Heart right ventricle (tissue), 16 donors: ENCODE measurements around the gene ZMAT3. TPM values are rescaled to one million over a fixed set of nuclear protein-coding genes. Genes with fewer than 3 reads are reported as not detected.

ENCODE experiments used
- ATAC-seq, 8 donors: fragments of 200-7000 bp; cut with Tn5 transposase; one replicate each; pipeline ENCODE4 v1.9.1; 2020; ENCODE audit warnings: mild to moderate bottlenecking in 8 of 8, moderate library complexity in 8 of 8, moderate number of reproducible peaks in 1 of 8
- DNase-seq, 2 donors: peaks; one replicate each; pipeline ENCODE4 v3.0.0-alpha.2; 2020
- H3K27ac ChIP-seq, 10 donors: fragments of 200-600 bp; sonication (generic) in 2 of 10; one replicate each; pipeline versions ENCODE4 v1.5.0 to v1.8.0; 2020 to 2022; ENCODE audit warnings: mild to moderate bottlenecking in 3 of 10
- H3K27me3 ChIP-seq, 7 donors: fragments of 200-600 bp; one replicate each; pipeline ENCODE4 v1.8.0; 2021 to 2022; ENCODE audit warnings: mild to moderate bottlenecking in 2 of 7
- H3K36me3 ChIP-seq, 9 donors: fragments of 200-600 bp; sonication (generic) in 1 of 9; one replicate each; pipeline versions ENCODE4 v1.5.0 to v1.8.0; 2020 to 2022; ENCODE audit warnings: mild to moderate bottlenecking in 2 of 9
- H3K4me1 ChIP-seq, 9 donors: fragments of 200-600 bp; sonication (generic) in 1 of 9; one replicate each; pipeline versions ENCODE4 v1.5.0 to v1.8.0; 2020 to 2022; ENCODE audit warnings: mild to moderate bottlenecking in 4 of 9
- H3K4me3 ChIP-seq, 10 donors: fragments of 200-600 bp; sonication (generic) in 2 of 10; one replicate each; pipeline versions ENCODE4 v1.5.0 to v1.8.0; 2020 to 2022; ENCODE audit warnings: mild to moderate bottlenecking in 7 of 10, moderate library complexity in 2 of 10
- H3K9me3 ChIP-seq, 11 donors: fragments of 200-600 bp in 10 of 11; sonication (generic) in 2 of 11; one replicate each; pipeline versions ENCODE4 v1.5.0 to v1.8.0; 2013 to 2022; ENCODE audit warnings: mild to moderate bottlenecking in 2 of 11, control low read depth in 1 of 11, moderate library complexity in 1 of 11
- WGBS, 2 donors: extraction: QIAGEN DNeasy Blood & Tissue Kit; methylation state at CpG; one replicate each; pipeline ENCODE4 v1.1.7; 2013; ENCODE audit warnings: inconsistent platforms in 1 of 2; 5-methylcytosine and 5-hydroxymethylcytosine counted together
- intact Hi-C, 10 donors: fragments of 100-400 bp; cut with DNase I; formaldehyde crosslinking; loops; one replicate each; pipeline versions ENCODE4 v1.11.1 to v1.14.2; 2022
- polyA plus RNA-seq, 2 donors: library from polyadenylated mRNA; stranded (reverse); fragments of 200-250 nt; gene quantifications; one replicate each; pipeline ENCODE4 v1.2.3, GENCODE V29; 2013
- total RNA-seq, 10 donors: library from RNA; stranded (reverse); fragmentation: NEBNext Ultra II Directional in 3 of 10; extraction: Animal tissue kit (Norgen Biotek cat#: 25700) in 3 of 10; gene quantifications; one replicate each; pipeline versions ENCODE4 v1.2.1 to v1.2.4, GENCODE V29; 2021 to 2023
- TF ChIP-seq, protein P1 (sequence below), 9 donors: fragments of 200-600 bp; sonication (generic) in 2 of 9; IDR thresholded peaks; one replicate each; pipeline versions ENCODE4 v1.5.0 to v1.8.0; 2021 to 2022; ENCODE audit warnings: antibody characterized with exemption in 9 of 9, mild to moderate bottlenecking in 5 of 9, moderate library complexity in 1 of 9
- donor health status: Arrhythmogenic right ventricular cardiomyopathy.
- donor health status: ischemic (EF 13 %, LVEDD 7.1; RV severe dilation, severe dysfunction).
- donor health status: healthy with polysubstance abuse.
- donor health status: DM: no; HTN: yes; CAD: no.
- donor health status: DM: no; HTN: no; CAD: no.
- donor health status: ischemic (EF 25% LVEDD 6.9; RV normal size, moderate dysfunction).
- donor health status: ischemic (EF 25% LVEDD 5.7; RV mildly dilated, moderate dysfunction).
- donor health status: healthy.
- donor health status: DM: yes; HTN: yes; CAD: no.
- donor health status: Ischemic cardiomyopathy.
- donor health status: ischemic (EF 35%, LVEDD 5.7; RV mildly dilated, moderate dysfunction).
- donor health status: nonischemic (EF 11% LVEDD 7.7; RV severe dilation, severe dysfunction).
- donor health status: DM: yes; HTN: yes; CAD: no.
- donor health status: PGD.
- donor health status: ischemic (EF 29% LVEDD 5.4; RV normal size, mild dysfunction).
- donor health status: nonischemic (EF 23%, LVEDD 6.1; RV moderate dilation, normal function).

Gene ZMAT3
- total and polyA plus RNA-seq, 12 donors, result 1.8 to 18.2 (median 12.6) TPM

DNA sequence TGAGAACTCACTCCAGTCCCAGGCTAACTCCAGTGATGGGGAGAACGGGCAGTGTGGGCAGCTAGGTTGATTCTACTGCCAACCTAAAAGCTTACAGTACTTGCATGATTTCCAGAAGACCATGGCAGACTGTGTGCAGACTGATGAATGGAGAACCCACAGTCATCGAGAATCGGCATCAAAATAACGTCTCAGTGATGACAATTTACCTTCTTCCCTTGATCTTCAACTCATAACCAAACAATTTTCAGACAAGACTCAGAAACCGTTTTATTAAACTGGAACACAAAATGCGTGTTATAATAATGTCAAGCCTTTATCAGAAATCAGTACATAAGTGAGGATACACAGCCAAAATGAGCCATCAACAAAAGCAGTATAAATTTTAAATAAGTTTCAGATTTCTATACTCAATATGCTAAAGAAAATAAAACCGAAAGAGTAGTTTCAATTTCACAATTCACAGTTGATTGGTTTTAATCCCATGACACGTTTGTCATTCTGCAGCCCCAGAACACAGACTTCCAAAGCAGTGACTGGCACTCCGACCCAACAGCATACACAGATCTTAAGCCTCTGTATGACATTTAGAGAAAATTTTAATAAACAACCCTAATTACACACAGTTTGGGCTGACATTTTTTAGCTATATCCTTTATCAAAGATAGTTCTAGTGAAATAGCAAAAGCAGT is 54.5 kb downstream of the ZMAT3 start:
- WGBS, 2 donors, result 88 to 89% methylated on average over 9 of the region's 9 CpGs
- TF ChIP-seq, protein P1, sequence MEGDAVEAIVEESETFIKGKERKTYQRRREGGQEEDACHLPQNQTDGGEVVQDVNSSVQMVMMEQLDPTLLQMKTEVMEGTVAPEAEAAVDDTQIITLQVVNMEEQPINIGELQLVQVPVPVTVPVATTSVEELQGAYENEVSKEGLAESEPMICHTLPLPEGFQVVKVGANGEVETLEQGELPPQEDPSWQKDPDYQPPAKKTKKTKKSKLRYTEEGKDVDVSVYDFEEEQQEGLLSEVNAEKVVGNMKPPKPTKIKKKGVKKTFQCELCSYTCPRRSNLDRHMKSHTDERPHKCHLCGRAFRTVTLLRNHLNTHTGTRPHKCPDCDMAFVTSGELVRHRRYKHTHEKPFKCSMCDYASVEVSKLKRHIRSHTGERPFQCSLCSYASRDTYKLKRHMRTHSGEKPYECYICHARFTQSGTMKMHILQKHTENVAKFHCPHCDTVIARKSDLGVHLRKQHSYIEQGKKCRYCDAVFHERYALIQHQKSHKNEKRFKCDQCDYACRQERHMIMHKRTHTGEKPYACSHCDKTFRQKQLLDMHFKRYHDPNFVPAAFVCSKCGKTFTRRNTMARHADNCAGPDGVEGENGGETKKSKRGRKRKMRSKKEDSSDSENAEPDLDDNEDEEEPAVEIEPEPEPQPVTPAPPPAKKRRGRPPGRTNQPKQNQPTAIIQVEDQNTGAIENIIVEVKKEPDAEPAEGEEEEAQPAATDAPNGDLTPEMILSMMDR (IDR thresholded peaks at IDR 0.05), result no peak
- Histone ChIP-seq H3K27ac (no peak overlapping the region), H3K4me3 (no peak overlapping the region), H3K9me3 (no peaks in the 10 kb centered on the region), H3K27me3 (no peaks in the 10 kb centered on the region), H3K4me1 (peaks cover 0 to 15% (median 10%) of the 10 kb centered on the region in 9 donors), H3K36me3 (peaks cover 0 to 8% (median 0%) of the 10 kb centered on the region in 9 donors)
- DNase-seq, result no peak
- ATAC-seq, result no peak
- intact Hi-C loops, result loop anchor here in 8 of 10 donors (5.0 to 10.0 kb wide), 8 partner anchors 55 to 540 kb away; partner anchors contain the start of genes PIK3CA (in 3 of the 8), ZMAT3 (in 1 of the 8) and ZNF639 (in 1 of the 8)

DNA sequence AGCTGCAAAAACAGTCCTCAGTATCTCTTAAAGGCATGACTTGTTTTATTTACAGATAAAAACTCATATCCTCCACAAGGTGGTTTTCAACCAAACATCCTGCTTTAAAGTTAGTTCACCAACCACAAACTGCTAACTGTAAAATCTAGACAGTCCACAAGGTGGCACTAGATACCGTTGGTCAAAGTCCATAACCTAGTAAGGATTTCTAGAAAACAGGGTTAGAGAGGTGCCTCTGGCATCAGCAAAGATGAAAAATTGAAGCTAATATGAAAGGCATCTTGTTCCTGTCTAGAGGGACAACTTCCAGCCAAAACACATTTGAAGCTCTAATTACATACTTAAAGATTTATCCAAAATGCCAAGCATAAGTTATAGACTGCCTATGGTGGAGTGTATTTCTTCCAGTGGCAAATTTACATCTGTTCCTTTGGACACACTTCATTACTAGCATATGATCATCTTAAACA is 56.0 kb downstream of the ZMAT3 start:
- intact Hi-C loops, result loop anchor here in 9 of 10 donors (1.0 to 10.0 kb wide), 11 partner anchors 57 to 542 kb away; partner anchors contain the start of genes PIK3CA (in 3 of the 9), ZMAT3 (in 1 of the 9) and ZNF639 (in 1 of the 9)
- H3K27ac ChIP-seq, result no peak overlapping the region
- peaks cover 0 to 11% (median 10%) of the 10 kb centered on the region in 9 donors for H3K4me1 ChIP-seq
- TF ChIP-seq, protein P1 (IDR thresholded peaks at IDR 0.05), result peak; percentile 67 to 93 (median 87)
- no peaks in the 10 kb centered on the region for H3K9me3 ChIP-seq
- 0% methylated on average over 1 of the region's 1 CpG for WGBS, 2 donors
- ATAC-seq (peak in 6 of 8 donors; percentile 55 to 83 (median 72)), DNase-seq (peak in 1 of 2 donors; percentile 56)
- H3K4me3 ChIP-seq, result no peak overlapping the region
- peaks cover 0 to 8% (median 0%) of the 10 kb centered on the region in 9 donors for H3K36me3 ChIP-seq
- H3K27me3 ChIP-seq, result no peaks in the 10 kb centered on the region

DNA sequence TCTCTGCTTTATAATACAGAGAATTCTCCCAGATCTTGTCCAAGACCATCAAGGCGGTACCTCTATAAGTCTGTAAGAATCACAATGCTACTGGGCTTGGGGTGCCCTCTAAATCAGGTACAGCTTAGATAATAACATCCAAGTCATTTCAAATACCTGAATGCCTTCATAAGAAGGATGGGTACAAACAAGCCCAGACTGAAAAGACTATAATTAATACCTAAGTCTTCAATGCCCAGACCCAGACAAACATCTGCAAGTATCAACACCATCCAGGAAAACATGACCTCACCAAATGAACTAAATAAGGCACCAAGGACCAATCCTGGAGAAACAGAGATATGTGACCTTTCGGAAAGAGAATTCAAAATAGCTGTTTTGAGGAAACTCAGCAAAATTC is 65.9 kb downstream of the ZMAT3 start:
- ATAC-seq (no peak), DNase-seq (no peak)
- Histone ChIP-seq H3K36me3 (peaks cover 0 to 14% (median 0%) of the 10 kb centered on the region in 9 donors), H3K9me3 (peaks cover 0 to 12% (median 0%) of the 10 kb centered on the region in 11 donors), H3K4me3 (no peak overlapping the region), H3K27ac (no peak overlapping the region), H3K27me3 (no peaks in the 10 kb centered on the region), H3K4me1 (no peaks in the 10 kb centered on the region)
- TF ChIP-seq, protein P1 (IDR thresholded peaks at IDR 0.05), result no peak
- 94 to 96% methylated on average over 2 of the region's 2 CpGs for WGBS, 2 donors
- intact Hi-C loops, result no loop called here

DNA sequence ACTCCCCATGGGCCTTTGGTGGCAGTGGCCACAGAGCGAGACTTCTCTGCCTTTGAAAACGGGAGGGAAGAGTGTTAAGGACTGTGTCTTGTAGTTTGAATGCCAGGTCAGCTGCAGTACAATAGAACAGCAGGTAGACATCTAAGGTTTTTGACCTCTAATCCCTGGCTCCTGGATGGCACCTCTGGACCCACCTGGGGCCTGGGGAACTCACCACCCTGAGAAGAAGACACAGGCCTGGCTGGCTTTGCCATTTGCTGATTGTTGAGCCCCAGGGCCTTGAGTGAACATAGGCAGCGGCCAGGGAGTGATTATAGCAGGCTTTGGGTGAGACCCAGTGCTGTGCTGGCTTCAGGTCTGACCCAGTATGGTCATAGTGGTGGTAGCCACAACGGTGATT is 66.4 kb downstream of the ZMAT3 start:
- intact Hi-C loops, result no loop called here
- 89 to 94% methylated on average over 4 of the region's 4 CpGs for WGBS, 2 donors
- no peak for DNase-seq

More for the DNA sequence above, 66.4 kb downstream of the ZMAT3 start:
- no peaks in the 10 kb centered on the region for H3K4me1 ChIP-seq
- ATAC-seq, result no peak
- no peak overlapping the region for H3K4me3 ChIP-seq
- TF ChIP-seq, protein P1 (IDR thresholded peaks at IDR 0.05), result no peak
- no peaks in the 10 kb centered on the region for H3K27me3 ChIP-seq
- H3K9me3 ChIP-seq, result peaks cover 0 to 12% (median 0%) of the 10 kb centered on the region in 11 donors
- H3K27ac ChIP-seq, result no peak overlapping the region
- peaks cover 0 to 15% (median 0%) of the 10 kb centered on the region in 9 donors for H3K36me3 ChIP-seq
